HG02571 (cell line): ENCODE results near the gene FMO2.

Experiments used
- ATAC-seq: cut with Tn5 transposase; IDR thresholded peaks from one replicate; pipeline ENCODE4 v1.9.1; 2021; ENCODE audit warnings: mild to moderate bottlenecking, moderate library complexity; ENCODE audit not compliant: unreplicated experiment

The FMO2 gene

GRCh38 chr1:171256940-171257606 lies 72.0 kb downstream of the FMO2 start:
- no peak for ATAC-seq

DNA sequence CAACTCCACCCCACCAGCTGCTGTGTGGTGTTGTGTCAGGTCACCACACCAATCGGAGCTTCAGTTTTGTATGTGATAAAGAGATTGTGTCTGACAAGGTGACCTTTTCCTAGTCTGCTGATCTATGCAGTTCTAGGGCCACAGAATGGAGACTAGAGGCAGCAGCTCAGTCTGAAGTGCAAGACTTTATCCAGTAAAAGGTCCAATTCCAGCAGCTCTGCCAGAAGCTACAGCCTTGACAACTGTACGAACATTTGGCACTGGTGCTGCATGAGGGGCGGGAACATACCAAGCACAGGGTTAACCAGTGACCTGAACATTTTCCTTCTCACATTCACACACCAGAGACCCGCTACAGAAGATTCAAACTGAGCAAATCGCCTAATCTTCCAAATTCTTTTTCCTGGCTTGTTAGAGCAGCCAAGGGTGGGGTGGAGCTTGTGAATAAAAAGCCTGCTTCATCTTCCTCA lies 72.5 kb downstream of the FMO2 start:
- no peak for ATAC-seq

DNA sequence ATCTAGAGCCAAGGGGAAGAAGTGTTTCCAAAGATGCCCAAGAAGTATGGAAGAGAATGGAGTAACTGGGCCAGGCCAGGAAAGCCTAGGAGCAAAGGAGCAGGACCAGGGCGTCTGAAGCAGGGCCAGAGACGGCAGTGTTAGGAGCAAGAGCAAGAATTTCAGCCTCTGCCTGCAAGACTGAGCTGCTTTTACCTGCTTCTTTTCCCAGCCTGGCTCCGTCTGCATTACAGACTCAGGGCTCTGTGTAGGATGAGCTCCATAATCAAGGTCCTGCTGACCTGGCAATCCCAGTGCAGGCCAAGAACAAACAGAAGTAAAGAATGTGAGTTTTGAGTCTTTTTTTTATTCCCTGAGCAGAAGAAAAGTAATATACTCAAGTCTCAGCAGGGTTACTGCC lies 73.3 kb downstream of the FMO2 start:
- no peak for ATAC-seq

GRCh38 chr1:171258943-171259342 lies 73.8 kb downstream of the FMO2 start:
- no peak for ATAC-seq
